Endodermal cell (in vitro differentiated cells): Measurements from ENCODE around the gene PAQR3. TPM values are rescaled to one million over a fixed set of nuclear protein-coding genes. Genes with fewer than 3 reads are reported as not detected.
A peak's percentile ranks its signal among the peaks of the same experiment; 100 is the strongest.

Source experiments
- DNase-seq: peaks from one replicate; pipeline ENCODE4 v3.0.0-alpha.2; 2017
- H3K27ac ChIP-seq: 2 replicates; pipeline ENCODE4 v1.5.1; 2013; ENCODE audit warnings: mild to moderate bottlenecking, low read depth, low read length, moderate library complexity
- H3K27me3 ChIP-seq: 2 replicates; pipeline ENCODE4 v1.6.1; 2013; ENCODE audit warnings: mild to moderate bottlenecking, low read length, moderate library complexity; ENCODE audit not compliant: insufficient read depth, control insufficient read depth, poor library complexity, severe bottlenecking
- H3K36me3 ChIP-seq: 2 replicates; pipeline ENCODE4 v1.7.0; 2013; ENCODE audit warnings: mild to moderate bottlenecking, low read length, moderate library complexity; ENCODE audit not compliant: control insufficient read depth, insufficient read depth
- H3K4me1 ChIP-seq: one replicate; pipeline ENCODE4 v1.7.0; 2013; ENCODE audit warnings: low read length; ENCODE audit not compliant: control insufficient read depth, insufficient read depth
- H3K4me3 ChIP-seq: 2 replicates; pipeline ENCODE4 v1.5.1; 2013; ENCODE audit warnings: mild to moderate bottlenecking, low read length, moderate library complexity
- H3K9ac ChIP-seq: 2 replicates; pipeline ENCODE4 v1.6.1; 2013; ENCODE audit warnings: mild to moderate bottlenecking, low read length, moderate library complexity; ENCODE audit not compliant: poor library complexity, severe bottlenecking; ENCODE audit errors: extremely low read depth
- H3K9me3 ChIP-seq: 2 replicates; pipeline ENCODE4 v1.6.1; 2013; ENCODE audit warnings: mild to moderate bottlenecking, low read length, moderate library complexity; ENCODE audit not compliant: control insufficient read depth
- H3K27ac Mint-ChIP-seq: 2 replicates; pipeline ENCODE4 v1.8.0; 2020; ENCODE audit warnings: mixed read lengths
- H3K27me3 Mint-ChIP-seq: 2 replicates; pipeline ENCODE4 v1.8.0; 2021; ENCODE audit warnings: mild to moderate bottlenecking, mixed read lengths; ENCODE audit not compliant: insufficient read depth
- H3K36me3 Mint-ChIP-seq: 2 replicates; pipeline ENCODE4 v1.8.0; 2020; ENCODE audit warnings: low read depth, mixed read lengths
- H3K4me1 Mint-ChIP-seq: 2 replicates; pipeline ENCODE4 v1.8.0; 2020; ENCODE audit warnings: mixed read lengths
- H3K4me3 Mint-ChIP-seq: 2 replicates; pipeline ENCODE4 v1.8.0; 2020; ENCODE audit warnings: mild to moderate bottlenecking, moderate library complexity, mixed read lengths
- H3K9me3 Mint-ChIP-seq: 2 replicates; pipeline ENCODE4 v1.8.0; 2020; ENCODE audit warnings: mild to moderate bottlenecking, mixed read lengths
- CTCF ChIP-seq: fragments of 200-600 bp; sonication (generic); conservative IDR thresholded peaks from 2 replicates; pipeline ENCODE4 v1.5.0; 2021; ENCODE audit warnings: antibody characterized with exemption, mild to moderate bottlenecking
- WGBS, 2 experiments: methylation state at CpG; one replicate each; pipeline versions ENCODE4 v1.1.5 to v1.1.7; 2013; ENCODE audit warnings: missing lambda C conversion rate in 2 of 2, mixed read lengths in 1 of 2; ENCODE audit not compliant: insufficient coverage in 1 of 2, insufficient read length in 1 of 2; 5-methylcytosine and 5-hydroxymethylcytosine counted together
- total RNA-seq, 2 donors: library from RNA; stranded (reverse); fragmentation: NEBNext Ultra II Directional in 1 of 2; extraction: Animal tissue kit (Norgen Biotek cat#: 25700) in 1 of 2; gene quantifications; 2 replicates in 1 of 2; 3 replicates in 1 of 2; pipeline ENCODE4 v1.2.1, GENCODE V29; 2021

Gene PAQR3
- total RNA-seq, 2 donors from 2014 or later = 31.2 to 37.3 TPM

- Histone ChIP-seq H3K4me3 (no peak overlapping the region), H3K9me3 (no peaks in the 10 kb centered on the region), H3K36me3 (no peaks in the 10 kb centered on the region), H3K27ac (no peak overlapping the region), H3K9ac (no peak overlapping the region), H3K27me3 (no peaks in the 10 kb centered on the region), H3K4me1 (no peaks in the 10 kb centered on the region)
- H3K27me3 Mint-ChIP-seq = no peaks in the 10 kb centered on the region
- no peak overlapping the region for H3K4me3 Mint-ChIP-seq
- no peak overlapping the region for H3K27ac Mint-ChIP-seq
- no peak for TF ChIP-seq CTCF
- H3K9me3 Mint-ChIP-seq = no peaks in the 10 kb centered on the region
- no peaks in the 10 kb centered on the region for H3K36me3 Mint-ChIP-seq
- 86 to 100% methylated on average over 1 to 2 of the region's 2 CpGs for WGBS, 2 experiments
- H3K4me1 Mint-ChIP-seq = no peaks in the 10 kb centered on the region
- DNase-seq = no peak
Observed at GRCh38 chr4:78962597-78963115, 23.4 kb upstream of the PAQR3 start.

- Mint-ChIP-seq H3K27me3 (no peaks in the 10 kb centered on the region), H3K9me3 (no peaks in the 10 kb centered on the region), H3K36me3 (no peaks in the 10 kb centered on the region), H3K4me1 (no peaks in the 10 kb centered on the region), H3K27ac (no peak overlapping the region), H3K4me3 (no peak overlapping the region)
- H3K9ac ChIP-seq = no peak overlapping the region
- H3K9me3 ChIP-seq = no peaks in the 10 kb centered on the region
- H3K4me3 ChIP-seq = no peak overlapping the region
- 82% methylated on average over 3 of the region's 3 CpGs; no CpG with 5 or more reads in 1 of the 2 experiments for WGBS, 2 experiments
- no peak overlapping the region for H3K27ac ChIP-seq
- no peaks in the 10 kb centered on the region for H3K27me3 ChIP-seq
- DNase-seq = no peak
- H3K36me3 ChIP-seq = no peaks in the 10 kb centered on the region
- no peak for TF ChIP-seq CTCF
- no peaks in the 10 kb centered on the region for H3K4me1 ChIP-seq
Observed at GRCh38 chr4:78960926-78961325, 21.7 kb upstream of the PAQR3 start.

- Histone ChIP-seq H3K9me3 (no peaks in the 10 kb centered on the region), H3K9ac (no peak overlapping the region), H3K4me1 (no peaks in the 10 kb centered on the region), H3K4me3 (no peak overlapping the region), H3K36me3 (no peaks in the 10 kb centered on the region), H3K27ac (no peak overlapping the region), H3K27me3 (peaks cover 18% of the 10 kb centered on the region)
- WGBS, 2 experiments = 90 to 100% methylated on average over 1 to 4 of the region's 5 CpGs
- Mint-ChIP-seq H3K4me3 (no peak overlapping the region), H3K27me3 (peaks cover 6% of the 10 kb centered on the region), H3K27ac (no peak overlapping the region), H3K4me1 (no peaks in the 10 kb centered on the region), H3K9me3 (no peaks in the 10 kb centered on the region), H3K36me3 (no peaks in the 10 kb centered on the region)
- no peak for DNase-seq
- TF ChIP-seq CTCF = peak; percentile 39
Observed at GRCh38 chr4:78956975-78957374, 17.7 kb upstream of the PAQR3 start.
